HG02759 (cell line): Measurements from ENCODE around the gene SBF2.
A peak's percentile ranks its signal among the peaks of the same experiment; 100 is the strongest.
"Not testable (repeated sequence)": the region's sequence is repeated elsewhere in the genome, so short reads cannot be mapped to it uniquely, and the experiment has no call there.

Experiments used
- ATAC-seq: cut with Tn5 transposase; IDR thresholded peaks from one replicate; pipeline ENCODE4 v1.9.1; 2021; ENCODE audit warnings: mild to moderate bottlenecking, moderate library complexity; ENCODE audit not compliant: unreplicated experiment

SBF2 gene

DNA sequence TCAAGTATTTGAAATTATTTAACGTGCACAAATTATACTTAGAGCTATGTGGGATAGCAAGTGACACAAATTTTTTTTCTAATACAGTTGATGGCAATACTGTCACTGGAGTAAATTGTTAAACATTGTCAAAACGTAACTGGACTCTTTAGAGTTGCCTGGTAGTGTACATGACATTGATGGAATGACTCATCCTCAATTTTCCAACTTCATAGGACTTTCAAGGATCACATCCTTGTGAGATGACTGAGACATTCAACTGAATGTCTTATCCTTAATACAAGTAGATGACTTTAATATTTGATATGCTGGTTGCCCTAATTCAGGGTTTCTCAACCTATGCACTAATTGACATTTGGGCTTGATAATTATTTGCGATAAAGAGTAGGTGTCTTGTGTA is 320.1 kb downstream of the SBF2 start:
- ATAC-seq, result no peak

DNA sequence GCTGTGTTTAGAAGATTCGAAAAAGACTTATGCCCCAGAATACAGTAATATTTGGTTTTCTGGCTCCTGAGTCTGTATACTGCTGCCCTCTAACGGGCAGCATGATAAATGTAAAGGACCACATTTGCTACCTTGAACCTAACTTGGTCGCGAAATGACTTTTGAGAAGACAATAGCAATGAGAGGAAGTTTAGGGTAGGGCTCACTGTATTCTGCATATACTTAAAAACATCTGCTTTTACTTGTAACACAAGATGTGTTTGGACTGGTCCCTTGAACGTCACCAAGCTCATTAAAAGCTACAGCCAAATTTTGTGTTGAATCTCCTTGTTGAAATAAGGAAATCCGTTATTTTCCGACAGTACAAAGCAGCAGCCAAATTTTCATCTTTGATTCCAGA is 321.0 kb downstream of the SBF2 start:
- no peak for ATAC-seq

DNA sequence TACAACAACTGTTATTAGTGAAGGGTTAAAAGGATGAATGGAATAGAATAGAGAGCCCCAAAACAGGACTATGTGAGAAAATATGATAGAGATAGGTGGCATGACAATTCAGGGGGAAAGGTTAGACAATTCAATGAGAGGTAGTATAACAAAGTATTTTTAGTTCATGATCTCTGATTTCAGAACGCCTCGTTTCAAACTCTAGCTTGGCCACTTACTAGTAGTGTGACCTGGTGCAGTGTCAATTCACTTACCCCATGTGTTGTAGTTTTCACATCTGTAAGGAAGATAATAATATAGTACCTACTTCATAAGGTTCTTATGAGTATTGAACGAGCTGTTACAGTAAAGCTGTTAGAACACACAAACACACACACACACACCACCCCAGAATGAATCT is 322.1 kb downstream of the SBF2 start:
- no peak for ATAC-seq

DNA sequence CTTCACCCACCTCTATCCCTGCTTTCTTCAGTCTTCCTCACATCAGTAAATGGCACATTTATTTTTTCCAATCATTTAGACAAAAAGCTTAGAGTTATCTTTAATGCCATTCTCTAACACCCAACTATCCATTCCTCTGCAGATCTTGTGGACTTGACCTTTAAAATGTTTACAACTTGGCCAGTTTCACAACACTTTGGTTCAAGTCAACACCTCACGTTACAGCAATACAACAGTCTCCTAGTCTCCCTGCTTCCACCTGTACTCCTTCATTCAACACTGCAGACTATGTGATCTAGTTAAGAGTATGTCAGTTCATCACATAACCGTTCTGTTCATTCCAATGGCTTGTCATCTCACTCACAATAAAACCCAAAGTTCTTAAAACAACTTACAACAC is 325.0 kb downstream of the SBF2 start:
- no peak for ATAC-seq

DNA sequence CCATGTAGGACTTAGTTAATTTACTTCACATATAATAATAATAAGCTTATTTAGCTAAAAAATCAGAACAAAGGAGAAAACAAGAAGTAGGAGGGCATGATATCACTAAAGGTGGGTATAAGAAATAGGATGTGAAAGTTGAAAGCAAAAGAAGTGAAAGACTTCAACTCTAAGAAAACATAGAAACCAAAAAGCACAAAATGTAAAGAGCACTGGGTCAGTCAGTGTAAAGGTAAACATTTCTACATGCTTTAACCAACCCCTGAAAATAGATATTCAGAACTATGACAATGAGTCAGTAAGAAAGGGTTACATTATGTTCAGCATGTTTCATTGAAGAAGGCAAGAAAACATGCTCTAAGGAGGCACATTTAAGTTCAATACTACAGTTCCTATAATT is 331.3 kb downstream of the SBF2 start:
- peak; percentile 87 for ATAC-seq

DNA sequence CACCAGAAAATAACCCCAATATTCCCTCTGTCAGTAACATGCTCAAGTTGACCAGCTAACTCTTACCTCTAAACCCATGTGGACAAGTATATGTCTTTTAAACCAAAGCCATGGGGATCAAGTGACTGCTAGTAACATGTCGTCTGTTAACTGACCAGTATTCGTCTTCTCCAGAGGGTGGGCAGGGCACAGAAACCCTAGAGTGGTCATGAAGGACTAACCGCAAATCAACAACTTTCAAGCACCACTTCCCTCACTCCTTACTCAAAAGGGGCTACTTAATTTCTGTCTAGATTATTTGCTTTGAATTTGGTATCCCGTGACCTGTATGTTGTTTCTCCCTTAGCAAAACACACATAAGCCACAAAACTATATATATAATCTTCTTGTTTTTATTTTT is 336.9 kb downstream of the SBF2 start:
- ATAC-seq, result no peak

DNA sequence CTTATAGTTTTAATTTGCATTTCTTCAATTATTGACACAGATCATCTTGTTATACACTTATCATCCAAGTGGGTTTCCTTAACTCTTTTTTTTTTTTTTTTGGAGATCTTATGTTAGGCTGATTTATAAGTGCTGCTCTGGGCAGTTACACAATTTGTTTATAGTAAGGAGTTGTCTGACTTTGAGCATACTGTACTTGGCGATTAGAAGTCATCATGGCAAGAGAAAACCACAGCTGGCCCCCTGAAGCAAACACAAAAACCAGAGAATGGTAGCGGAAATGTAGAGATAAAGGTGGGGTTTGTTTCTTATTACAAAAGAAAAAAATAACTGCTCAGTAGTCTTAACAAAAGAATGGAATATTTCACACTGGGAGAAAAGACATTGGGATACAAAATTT is 337.5 kb downstream of the SBF2 start:
- ATAC-seq, result no peak

DNA sequence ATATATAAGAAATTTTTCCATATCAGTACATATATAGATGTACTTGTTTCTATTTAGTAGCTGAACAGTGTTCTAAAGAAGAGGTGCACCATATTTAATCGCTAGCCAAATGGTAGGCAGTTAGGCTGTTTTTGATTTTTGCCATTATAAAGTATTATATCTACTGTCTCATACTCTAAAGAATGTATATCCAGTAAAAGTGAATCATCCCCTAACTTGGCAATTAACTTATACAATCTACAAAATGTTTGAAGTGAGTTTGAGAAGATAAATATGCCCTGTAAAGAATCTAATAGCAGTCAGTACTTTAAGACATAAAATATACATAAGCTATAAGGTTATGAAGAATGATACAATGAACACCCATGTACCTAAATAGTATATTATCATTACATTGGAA is 338.6 kb downstream of the SBF2 start:
- ATAC-seq, result no peak

DNA sequence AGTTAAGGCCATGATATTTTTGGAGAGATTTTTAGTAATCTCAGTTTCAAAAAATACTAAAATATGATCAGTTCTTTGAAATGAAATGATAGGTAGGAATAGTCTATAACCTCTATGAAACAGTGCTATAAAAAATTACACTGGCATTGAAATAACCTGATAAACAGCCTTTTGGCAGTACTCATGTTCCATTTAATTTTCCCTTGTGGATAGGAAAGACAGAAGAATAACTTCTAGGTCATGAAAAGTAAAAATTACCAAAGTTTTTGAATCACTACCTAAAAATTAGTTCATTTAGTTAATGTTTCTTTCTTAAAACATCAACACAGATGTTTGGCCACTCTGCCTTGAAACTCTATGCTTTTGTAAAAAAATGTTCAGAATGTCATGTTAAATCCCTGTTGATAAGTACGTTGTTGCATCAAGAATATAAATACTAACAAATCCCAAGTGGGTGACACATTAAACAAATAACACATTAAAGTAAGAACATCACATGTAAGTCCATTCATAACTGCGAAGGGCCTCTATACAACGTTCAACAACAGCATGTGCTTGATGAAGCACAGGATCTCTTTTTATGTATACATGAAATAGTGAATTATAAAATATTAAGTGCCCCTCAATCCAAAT is 339.9 kb downstream of the SBF2 start:
- no peak for ATAC-seq

DNA sequence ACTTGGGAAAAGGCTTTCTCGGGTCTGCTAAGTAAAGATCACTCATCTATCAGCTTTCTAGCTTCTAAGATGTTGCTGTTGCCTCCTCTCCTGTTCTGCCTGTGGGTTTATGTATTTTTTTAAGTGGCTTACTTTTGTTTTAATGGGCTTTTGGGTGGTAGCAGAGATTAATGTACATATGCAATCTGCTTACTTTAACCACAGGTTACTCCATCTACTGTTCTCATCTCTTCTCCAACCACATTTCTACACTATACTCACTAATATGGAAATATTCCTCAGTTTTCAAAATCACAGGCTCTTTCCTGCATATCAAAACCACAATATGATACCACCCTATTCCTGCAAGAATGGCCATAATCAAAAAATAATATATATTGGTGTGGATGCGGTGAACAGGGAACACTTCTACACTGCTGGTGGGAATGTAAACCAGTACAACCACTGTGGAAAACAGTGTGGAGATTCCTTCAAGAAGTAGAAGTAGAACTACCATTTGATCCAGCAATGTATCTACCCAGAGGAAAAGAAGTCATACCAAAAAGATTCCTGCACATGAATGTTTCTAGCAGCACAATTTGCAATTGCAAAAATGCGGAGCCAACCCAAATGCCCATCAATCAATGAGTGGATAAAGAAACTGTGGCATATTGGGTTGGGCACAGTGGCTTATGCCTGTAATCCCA is 341.4 kb downstream of the SBF2 start:
- no peak for ATAC-seq

DNA sequence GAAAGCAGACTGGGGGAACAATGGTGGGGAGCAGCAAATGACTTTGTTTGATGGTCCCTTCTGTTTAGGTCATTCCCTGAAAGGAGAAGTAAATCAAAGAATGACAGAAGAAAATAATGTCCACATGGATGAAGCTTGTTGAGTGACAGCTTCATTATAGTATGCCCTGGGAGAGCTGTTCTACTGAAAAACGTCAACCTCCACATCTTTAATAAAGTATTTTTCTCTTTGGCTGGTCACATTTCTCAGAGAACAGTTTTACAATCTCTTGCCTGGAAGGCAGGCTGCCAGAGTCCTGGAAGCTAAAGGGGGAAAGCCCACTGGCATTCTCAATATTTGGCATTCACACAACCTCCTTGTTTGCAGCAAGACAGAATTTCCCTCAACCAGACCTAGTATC is 342.2 kb downstream of the SBF2 start:
- ATAC-seq, result no peak

DNA sequence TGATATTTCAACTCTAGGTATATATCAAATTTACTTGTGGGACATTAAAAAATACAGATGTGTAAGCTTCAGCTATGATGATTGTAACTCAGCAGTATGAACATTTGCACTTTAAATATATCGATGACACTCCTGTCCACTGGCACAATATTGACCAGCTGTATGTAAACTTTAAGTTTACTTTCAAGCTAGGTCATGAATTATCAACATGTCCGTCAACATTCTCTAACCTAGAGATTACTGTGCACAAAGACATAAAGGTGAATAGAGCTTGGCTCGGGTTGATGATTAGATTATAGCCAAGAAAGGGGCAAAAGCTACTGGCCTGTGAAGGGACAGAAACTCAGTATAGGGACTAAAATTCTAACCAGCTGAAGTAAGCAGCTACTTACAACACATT is 343.6 kb downstream of the SBF2 start:
- no peak for ATAC-seq

DNA sequence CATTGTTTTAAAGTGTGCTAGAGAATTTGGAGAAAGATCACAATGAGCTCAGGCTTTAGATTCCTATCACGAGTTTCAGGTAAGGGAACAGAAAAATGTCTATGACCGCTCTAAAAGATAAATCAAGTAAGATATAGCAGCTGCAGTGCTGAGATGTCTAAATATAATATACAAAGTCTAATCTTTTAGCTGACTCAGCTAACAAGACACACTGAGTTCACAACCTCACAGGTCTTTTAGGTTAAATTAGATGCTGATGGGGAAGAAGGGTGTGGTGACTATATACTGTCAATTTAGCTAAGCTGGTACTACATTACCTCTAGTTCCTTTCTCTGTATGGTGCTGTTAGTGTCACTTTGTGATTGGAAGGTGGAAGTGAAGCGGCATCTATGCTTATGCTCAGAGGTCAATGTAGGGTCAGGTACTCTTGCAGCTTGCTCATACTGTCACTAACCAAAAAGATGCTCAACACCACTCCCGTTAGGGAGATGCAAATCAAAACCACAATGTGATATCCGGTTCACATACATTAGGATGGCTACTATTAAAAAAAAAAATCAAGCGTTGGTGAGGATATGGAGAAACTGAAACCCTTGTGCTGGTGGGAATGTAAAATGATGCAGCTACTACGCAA is 346.7 kb downstream of the SBF2 start:
- ATAC-seq, result no peak

DNA sequence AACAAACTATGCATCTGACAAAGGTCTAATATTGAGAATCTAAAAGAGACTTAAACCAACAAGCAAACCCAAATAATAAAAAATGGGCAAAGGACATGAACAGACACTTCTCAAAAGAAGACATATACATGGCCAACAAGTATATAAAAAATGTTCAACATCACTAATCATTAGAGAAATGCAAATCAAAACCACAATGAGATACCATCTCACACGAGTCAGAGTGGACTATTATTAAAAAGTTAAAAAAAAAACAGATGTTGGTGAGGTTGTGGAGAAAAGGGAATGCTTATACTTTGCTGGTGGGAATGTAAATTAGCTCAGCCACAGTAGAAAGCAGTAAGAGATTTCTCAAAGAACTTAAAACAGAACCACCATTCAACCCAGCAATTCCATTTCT is 348.3 kb downstream of the SBF2 start:
- ATAC-seq, result not testable (repeated sequence)

DNA sequence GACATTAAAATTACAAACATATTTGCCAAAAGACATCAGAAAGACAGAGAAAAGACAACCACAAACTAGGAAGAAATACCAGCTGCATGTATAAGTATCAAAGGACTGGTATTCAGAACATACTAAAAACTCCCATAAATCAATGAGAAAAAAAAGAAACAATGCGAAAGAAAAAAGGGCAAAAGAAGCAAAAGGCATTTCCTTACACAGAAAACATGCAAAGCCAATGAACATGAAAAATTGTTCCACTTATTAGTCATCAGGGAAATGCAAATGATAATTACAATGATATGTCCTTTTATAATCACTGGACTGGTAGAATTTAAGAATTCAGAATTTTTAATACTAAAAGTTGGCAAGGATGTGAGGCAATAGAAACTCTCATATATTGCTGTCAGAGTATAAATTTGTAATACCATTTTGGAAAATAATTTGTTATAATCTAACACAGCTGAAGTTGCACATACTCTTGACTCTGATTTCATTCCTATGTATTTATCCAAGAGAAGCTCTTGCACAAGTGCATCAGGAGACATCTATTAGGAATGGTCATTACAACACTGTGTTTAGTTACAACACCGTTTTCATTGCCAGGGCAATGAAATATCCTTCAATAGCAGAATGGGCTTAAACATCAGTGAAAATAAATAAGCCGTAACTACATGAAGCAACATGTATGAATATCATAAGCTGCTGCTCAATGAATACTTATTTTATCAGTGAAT is 350.5 kb downstream of the SBF2 start:
- ATAC-seq, result no peak

DNA sequence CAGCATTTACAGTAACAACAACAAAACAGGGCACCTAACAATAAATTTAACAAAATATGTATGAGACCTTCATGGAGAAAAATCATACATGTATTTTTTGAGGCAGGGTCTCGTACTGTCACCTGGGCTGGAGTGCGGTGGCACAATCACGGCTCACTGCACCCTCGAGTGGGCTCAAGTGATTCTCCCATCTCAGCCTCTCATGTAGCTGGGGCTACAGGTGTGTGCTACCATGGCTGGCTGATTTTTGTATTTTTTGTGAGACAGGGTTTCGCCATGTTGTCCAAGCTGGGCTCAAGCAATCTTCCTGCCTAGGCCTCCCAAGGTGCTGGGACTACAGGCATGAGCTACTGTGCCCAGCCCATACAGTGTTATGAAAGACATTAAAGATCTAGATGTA is 352.0 kb downstream of the SBF2 start:
- no peak for ATAC-seq

DNA sequence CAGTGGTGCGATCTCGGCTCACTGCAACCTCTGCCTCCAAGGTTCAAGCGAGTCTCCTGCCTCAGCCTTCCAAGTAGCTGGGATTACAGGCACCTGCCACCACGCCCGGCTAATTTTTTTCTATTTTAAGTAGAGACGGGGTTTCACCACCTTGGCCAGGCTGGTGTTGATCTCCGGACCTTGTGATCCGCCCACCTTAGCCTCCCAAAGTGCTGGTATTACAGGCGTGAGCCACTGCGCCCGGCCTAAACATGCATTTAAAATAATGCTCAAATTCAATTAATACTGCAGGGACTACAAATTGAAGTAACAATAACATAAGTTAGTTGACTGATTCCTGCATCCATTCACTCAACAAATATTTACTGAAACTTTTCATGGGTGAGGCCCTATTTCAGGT is 354.9 kb downstream of the SBF2 start:
- not testable (repeated sequence) for ATAC-seq

DNA sequence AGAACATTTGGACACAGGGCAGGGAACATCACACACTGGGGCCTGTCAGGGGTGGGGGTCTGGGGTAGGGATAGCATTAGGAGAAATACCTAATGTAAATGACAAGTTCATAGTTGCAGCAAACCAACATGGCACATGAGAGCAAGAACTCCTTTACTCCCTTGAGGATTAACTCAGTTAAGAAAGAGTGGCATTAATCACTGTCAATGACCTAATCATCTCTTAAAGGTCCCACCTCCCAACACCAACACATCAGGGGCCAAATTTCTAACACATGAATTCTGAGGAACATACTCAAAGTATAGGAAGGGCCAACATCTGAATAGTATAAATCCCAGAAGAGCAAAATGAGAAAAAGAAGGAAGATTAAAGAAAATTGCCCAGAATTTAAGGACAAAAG is 357.3 kb downstream of the SBF2 start:
- ATAC-seq, result no peak

DNA sequence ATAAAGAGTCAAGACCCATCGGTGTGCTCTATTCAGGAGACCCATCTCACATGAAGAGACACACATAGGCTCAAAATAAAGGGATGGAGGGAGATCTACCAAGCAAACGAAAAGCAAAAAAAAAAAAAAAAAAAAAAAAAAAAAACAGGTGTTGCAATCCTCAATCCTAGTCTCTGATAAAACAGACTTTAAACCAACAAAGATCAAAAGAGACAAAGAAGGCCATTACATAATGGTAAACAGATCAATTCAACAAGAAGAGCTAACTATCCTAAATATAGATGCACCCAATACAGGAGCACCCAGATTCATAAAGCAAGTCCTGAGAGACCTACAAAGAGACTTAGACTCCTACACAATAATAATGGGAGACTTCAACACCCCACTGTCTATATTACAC is 361.2 kb downstream of the SBF2 start:
- ATAC-seq, result not testable (repeated sequence)

DNA sequence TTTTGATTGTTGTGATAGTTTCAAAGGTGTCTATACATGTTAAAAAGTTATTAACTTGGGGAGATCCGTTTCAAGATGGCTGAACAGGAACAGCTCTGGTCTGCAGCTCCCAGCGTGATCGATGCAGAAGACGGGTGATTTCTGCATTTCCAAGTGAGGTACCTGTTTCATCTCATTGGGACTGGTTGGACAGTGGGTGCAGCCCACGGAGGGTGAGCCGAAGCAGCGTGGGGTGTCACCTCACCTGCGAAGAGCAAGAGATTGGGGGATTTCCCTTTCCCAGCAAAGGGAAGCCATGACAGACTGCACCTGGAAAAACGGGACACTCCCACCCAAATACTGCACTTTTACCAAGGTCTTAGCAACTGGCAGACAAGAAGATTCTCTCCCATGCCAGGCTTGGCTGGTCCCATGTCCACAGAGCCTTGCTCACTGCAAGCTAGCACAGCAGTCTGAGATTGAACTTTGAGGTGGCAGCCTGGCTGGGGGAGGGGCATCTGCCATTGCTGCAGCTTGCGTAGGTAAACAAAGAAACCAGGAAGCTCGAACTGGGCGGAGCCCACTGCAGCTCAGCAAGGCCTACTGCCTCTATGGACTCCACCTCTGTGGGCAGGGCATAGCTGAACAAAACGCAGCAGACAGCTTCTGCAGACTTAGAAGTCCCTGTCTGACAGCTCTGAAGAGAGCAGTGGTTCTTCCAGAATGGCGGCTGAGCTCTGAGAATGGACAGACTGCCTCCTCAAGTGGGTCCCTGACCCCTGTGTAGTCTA is 363.3 kb downstream of the SBF2 start:
- ATAC-seq, result not testable (repeated sequence)

DNA sequence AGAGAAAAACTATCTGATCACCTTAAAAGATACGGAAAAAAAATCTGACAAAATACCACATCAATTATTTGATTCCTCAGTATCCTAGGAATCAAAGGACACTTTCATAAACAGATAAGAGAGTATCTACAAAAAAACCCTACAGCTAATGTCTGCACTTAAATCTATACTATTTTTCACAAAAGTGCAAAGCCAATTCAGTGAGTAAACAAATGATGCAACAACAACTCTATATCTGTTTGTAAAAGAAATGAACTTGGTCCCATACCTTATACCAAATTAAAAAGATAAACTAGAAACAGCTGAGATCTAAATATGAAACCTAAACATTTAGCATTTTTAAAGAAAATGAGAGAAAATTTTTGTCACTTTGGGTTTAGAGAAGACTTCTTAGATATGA is 366.3 kb downstream of the SBF2 start:
- no peak for ATAC-seq
